HEK293 (cell line): Measurements from ENCODE around the gene PAPSS1.

ENCODE experiments used
- CTCF ChIA-PET: fragments of 350-600 bp; formaldehyde crosslinking; extraction: SDS; loops from one replicate; lab custom pipeline; 2021; ENCODE audit warnings: antibody characterized with exemption; lab: Yijun Ruan, JAX
- POLR2A ChIA-PET: fragments of 300-600 bp; formaldehyde crosslinking; extraction: SDS; loops from one replicate; lab custom pipeline; 2020; ENCODE audit warnings: antibody characterized with exemption, inconsistent platforms; lab: Yijun Ruan, JAX
- H3K27ac ChIP-seq: fragments of 200-500 bp; sonication (Bioruptor generic); 2 replicates; pipeline ENCODE4 v1.5.1; 2014; ENCODE audit warnings: low read depth, low read length, control low read depth, inconsistent platforms; ENCODE audit errors: extremely low read depth
- H3K36me3 ChIP-seq, 2 experiments: fragments of 200-500 bp in 1 of 2; sonication (Bioruptor generic) in 1 of 2; 1 replicate in 1 of 2; 2 replicates in 1 of 2; pipeline ENCODE4 v1.5.1; 2014 to 2017; ENCODE audit warnings: inconsistent platforms in 2 of 2, low read length in 2 of 2; ENCODE audit not compliant: control insufficient read depth in 2 of 2, insufficient read depth in 1 of 2
- H3K4me1 ChIP-seq: fragments of 200-500 bp; sonication (Bioruptor generic); 2 replicates; pipeline ENCODE4 v1.5.1; 2014; ENCODE audit warnings: mild to moderate bottlenecking, low read length, inconsistent platforms; ENCODE audit not compliant: control insufficient read depth, insufficient read depth
- H3K4me3 ChIP-seq: 2 replicates; pipeline ENCODE4 v1.5.1; 2011; ENCODE audit warnings: low read depth, mild to moderate bottlenecking, control low read depth, low read length, moderate library complexity
- H3K9me3 ChIP-seq: fragments of 200-500 bp; sonication (Bioruptor generic); 2 replicates; pipeline ENCODE4 v1.5.1; 2014; ENCODE audit warnings: low read depth, low read length, inconsistent platforms; ENCODE audit not compliant: control insufficient read depth, insufficient read depth
- GFI1B ChIP-seq: fragments of 450-650 bp; formaldehyde crosslinking; IDR thresholded peaks from 2 replicates; pipeline ENCODE4 v1.5.1; 2016; ENCODE audit warnings: missing biosample characterization, missing genetic modification characterization
- GLI2 ChIP-seq: fragments of 450-650 bp; formaldehyde crosslinking; IDR thresholded peaks from 2 replicates; pipeline ENCODE4; 2017; ENCODE audit warnings: missing biosample characterization, missing genetic modification characterization, low read depth, borderline replicate concordance
- MEIS1 ChIP-seq: sonication (generic); formaldehyde crosslinking; IDR thresholded peaks from 2 replicates; pipeline ENCODE4 v1.8.1; 2022; ENCODE audit warnings: missing genetic modification reagents, mild to moderate bottlenecking, borderline replicate concordance
- PRDM6 ChIP-seq: fragments of 450-650 bp; formaldehyde crosslinking; IDR thresholded peaks from 2 replicates; pipeline ENCODE4 v1.5.1; 2017; ENCODE audit warnings: missing biosample characterization, missing genetic modification characterization
- SCRT2 ChIP-seq: fragments of 450-650 bp; formaldehyde crosslinking; IDR thresholded peaks from 2 replicates; pipeline ENCODE4 v1.5.1; 2016; ENCODE audit warnings: missing biosample characterization, missing genetic modification characterization
- TCF7L2 ChIP-seq: IDR thresholded peaks from 2 replicates; pipeline ENCODE4 v1.6.1; 2011; ENCODE audit warnings: low read depth, mild to moderate bottlenecking, inconsistent platforms, low read length, moderate library complexity, borderline replicate concordance
- ZFHX2 ChIP-seq: fragments of 450-650 bp; formaldehyde crosslinking; conservative IDR thresholded peaks from 2 replicates; pipeline ENCODE4 v1.5.1; 2016; ENCODE audit warnings: missing biosample characterization, missing genetic modification characterization
- ZNF157 ChIP-seq: fragments of 450-650 bp; formaldehyde crosslinking; IDR thresholded peaks from 2 replicates; pipeline ENCODE4 v1.5.1; 2016; ENCODE audit warnings: missing biosample characterization, missing genetic modification characterization
- ZNF184 ChIP-seq: fragments of 450-650 bp; IDR thresholded peaks from 2 replicates; pipeline ENCODE4 v1.5.1; 2018; ENCODE audit warnings: missing biosample characterization, mild to moderate bottlenecking, missing genetic modification characterization
- ZNF341 ChIP-seq: fragments of 450-650 bp; formaldehyde crosslinking; IDR thresholded peaks from 2 replicates; pipeline ENCODE4; 2016; ENCODE audit warnings: low read depth, missing biosample characterization, missing genetic modification characterization
- ZNF513 ChIP-seq: fragments of 450-650 bp; IDR thresholded peaks from 2 replicates; pipeline ENCODE4 v1.5.1; 2018; ENCODE audit warnings: missing biosample characterization, missing genetic modification characterization
- ZNF514 ChIP-seq: fragments of 450-650 bp; formaldehyde crosslinking; IDR thresholded peaks from 2 replicates; pipeline ENCODE4 v1.5.1; 2016; ENCODE audit warnings: missing biosample characterization, missing genetic modification characterization
- ZNF785 ChIP-seq: fragments of 450-650 bp; formaldehyde crosslinking; IDR thresholded peaks from 2 replicates; pipeline ENCODE4 v1.5.1; 2016; ENCODE audit warnings: missing biosample characterization, missing genetic modification characterization
- ZNF843 ChIP-seq: fragments of 450-650 bp; formaldehyde crosslinking; IDR thresholded peaks from 2 replicates; pipeline ENCODE4 v1.5.1; 2016; ENCODE audit warnings: missing biosample characterization, missing genetic modification characterization
- TF ChIP-seq, protein P1 (sequence below): fragments of 450-650 bp; formaldehyde crosslinking; IDR thresholded peaks from 2 replicates; pipeline ENCODE4 v1.5.1; 2016; ENCODE audit warnings: missing biosample characterization, missing genetic modification characterization
- TF ChIP-seq, protein P2 (sequence below): fragments of 450-650 bp; formaldehyde crosslinking; IDR thresholded peaks from 2 replicates; pipeline ENCODE4 v1.5.0; 2017; ENCODE audit warnings: missing biosample characterization, missing genetic modification characterization, borderline replicate concordance

PAPSS1 gene

GRCh38 chr4:107643021-107643420 is 77.0 kb downstream of the PAPSS1 start (continued):
- no peak for TF ChIP-seq ZNF513 (tag by site-specific recombination)
- no peak for TF ChIP-seq ZNF341 (tag by site-specific recombination)
- no peak for TF ChIP-seq PRDM6 (tag by site-specific recombination)
- no peak for TF ChIP-seq ZNF184 (tag by site-specific recombination)
- no peak for TF ChIP-seq ZNF157 (tag by site-specific recombination)
- TF ChIP-seq ZFHX2, result no peak
- TF ChIP-seq ZNF514 (tag by site-specific recombination), result no peak
- no peak for TF ChIP-seq GLI2 (tag by site-specific recombination)
- TF ChIP-seq, all 188 proteins: peak for 0

GRCh38 chr4:107640878-107641277 is 79.2 kb downstream of the PAPSS1 start:
- Histone ChIP-seq H3K27ac (no peak overlapping the region), H3K4me3 (no peak overlapping the region), H3K9me3 (no peaks in the 10 kb centered on the region), H3K4me1 (no peaks in the 10 kb centered on the region), H3K36me3 (peaks cover 0 to 15% of the 10 kb centered on the region in 2 experiments; a peak in 1 of 3 replicates)
- CTCF ChIA-PET, result no interaction called here
- POLR2A ChIA-PET, result no interaction called here
- TF ChIP-seq, protein P1, sequence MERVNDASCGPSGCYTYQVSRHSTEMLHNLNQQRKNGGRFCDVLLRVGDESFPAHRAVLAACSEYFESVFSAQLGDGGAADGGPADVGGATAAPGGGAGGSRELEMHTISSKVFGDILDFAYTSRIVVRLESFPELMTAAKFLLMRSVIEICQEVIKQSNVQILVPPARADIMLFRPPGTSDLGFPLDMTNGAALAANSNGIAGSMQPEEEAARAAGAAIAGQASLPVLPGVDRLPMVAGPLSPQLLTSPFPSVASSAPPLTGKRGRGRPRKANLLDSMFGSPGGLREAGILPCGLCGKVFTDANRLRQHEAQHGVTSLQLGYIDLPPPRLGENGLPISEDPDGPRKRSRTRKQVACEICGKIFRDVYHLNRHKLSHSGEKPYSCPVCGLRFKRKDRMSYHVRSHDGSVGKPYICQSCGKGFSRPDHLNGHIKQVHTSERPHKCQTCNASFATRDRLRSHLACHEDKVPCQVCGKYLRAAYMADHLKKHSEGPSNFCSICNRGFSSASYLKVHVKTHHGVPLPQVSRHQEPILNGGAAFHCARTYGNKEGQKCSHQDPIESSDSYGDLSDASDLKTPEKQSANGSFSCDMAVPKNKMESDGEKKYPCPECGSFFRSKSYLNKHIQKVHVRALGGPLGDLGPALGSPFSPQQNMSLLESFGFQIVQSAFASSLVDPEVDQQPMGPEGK, result no peak
- TF ChIP-seq GFI1B (no peak), ZNF843 (no peak), MEIS1 (CRISPR knock-in tag) (no peak), ZNF785 (no peak), SCRT2 (tag by site-specific recombination) (no peak), TCF7L2 (no peak)

DNA sequence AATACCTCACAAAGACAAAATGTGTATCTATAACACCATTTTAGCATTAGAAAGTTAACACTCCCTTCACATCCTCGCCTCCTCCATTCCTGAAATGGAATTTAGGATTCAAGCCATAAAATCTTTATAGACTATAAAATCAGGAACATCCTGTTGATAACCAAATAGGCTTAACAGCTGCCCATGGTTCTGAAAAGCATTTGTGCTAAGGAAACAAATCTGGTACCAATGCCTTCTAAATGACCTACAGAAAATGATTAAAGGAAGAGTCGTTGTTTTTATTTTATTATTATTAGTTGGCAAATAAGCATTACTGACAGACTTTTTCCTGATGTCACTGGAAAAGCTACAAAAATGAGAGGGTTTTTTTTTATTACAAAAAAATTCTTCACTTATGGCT is 79.8 kb downstream of the PAPSS1 start:
- CTCF ChIA-PET, result no interaction called here
- TF ChIP-seq, protein P2, sequence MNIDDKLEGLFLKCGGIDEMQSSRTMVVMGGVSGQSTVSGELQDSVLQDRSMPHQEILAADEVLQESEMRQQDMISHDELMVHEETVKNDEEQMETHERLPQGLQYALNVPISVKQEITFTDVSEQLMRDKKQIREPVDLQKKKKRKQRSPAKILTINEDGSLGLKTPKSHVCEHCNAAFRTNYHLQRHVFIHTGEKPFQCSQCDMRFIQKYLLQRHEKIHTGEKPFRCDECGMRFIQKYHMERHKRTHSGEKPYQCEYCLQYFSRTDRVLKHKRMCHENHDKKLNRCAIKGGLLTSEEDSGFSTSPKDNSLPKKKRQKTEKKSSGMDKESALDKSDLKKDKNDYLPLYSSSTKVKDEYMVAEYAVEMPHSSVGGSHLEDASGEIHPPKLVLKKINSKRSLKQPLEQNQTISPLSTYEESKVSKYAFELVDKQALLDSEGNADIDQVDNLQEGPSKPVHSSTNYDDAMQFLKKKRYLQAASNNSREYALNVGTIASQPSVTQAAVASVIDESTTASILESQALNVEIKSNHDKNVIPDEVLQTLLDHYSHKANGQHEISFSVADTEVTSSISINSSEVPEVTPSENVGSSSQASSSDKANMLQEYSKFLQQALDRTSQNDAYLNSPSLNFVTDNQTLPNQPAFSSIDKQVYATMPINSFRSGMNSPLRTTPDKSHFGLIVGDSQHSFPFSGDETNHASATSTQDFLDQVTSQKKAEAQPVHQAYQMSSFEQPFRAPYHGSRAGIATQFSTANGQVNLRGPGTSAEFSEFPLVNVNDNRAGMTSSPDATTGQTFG (tag by site-specific recombination), result no peak
- Histone ChIP-seq H3K36me3 (peaks cover 0 to 15% of the 10 kb centered on the region in 2 experiments; a peak in 1 of 3 replicates), H3K27ac (no peak overlapping the region), H3K9me3 (no peaks in the 10 kb centered on the region), H3K4me3 (no peak overlapping the region), H3K4me1 (no peaks in the 10 kb centered on the region)
- POLR2A ChIA-PET, result no interaction called here
